ENCODE measurements around the gene RNF167. TPM values are rescaled to one million over a fixed set of nuclear protein-coding genes. Genes with fewer than 3 reads are reported as not detected.
A peak's percentile ranks its signal among the peaks of the same experiment; 100 is the strongest.

RNF167 gene
- total and polyA plus RNA-seq, 4 donors = 15.9 to 72.6 (median 24.4) TPM

- H3K9me3 ChIP-seq (ENCODE audit: control insufficient read depth in 4 of 4, low read length in 3 of 4) = no peaks in the 10 kb centered on the region
- H3K9ac ChIP-seq (ENCODE audit: low read depth in 1 of 2, low read length in 2 of 2) = peak within 1 kb of the TSS; percentile 62 to 87
- TF ChIP-seq HNF4G (IDR thresholded peaks at IDR 0.05) = no peak
- TF ChIP-seq RXRA (IDR thresholded peaks at IDR 0.05) = peak; percentile 55 to 65
- TF ChIP-seq HNF4A (conservative IDR thresholded peaks at IDR 0.05) = peak in 1 of 2 donors; percentile 37
- peak in 1 of 2 donors; percentile 39 for TF ChIP-seq RAD21 (IDR thresholded peaks at IDR 0.05)
- TF ChIP-seq SP1 (IDR thresholded peaks at IDR 0.05) = peak; percentile 36
- peak; percentile 38 for TF ChIP-seq CTCF (IDR thresholded peaks at IDR 0.05; ENCODE audit: low read depth, low read length, missing input control)
- TF ChIP-seq YY1 (IDR thresholded peaks at IDR 0.05) = peak; percentile 70
- no peak for TF ChIP-seq FOXA2 (IDR thresholded peaks at IDR 0.05)
- no peak for TF ChIP-seq TAF1 (conservative IDR thresholded peaks at IDR 0.05)
- H3K27ac ChIP-seq (ENCODE audit: low read depth in 1 of 2, low read length in 2 of 2) = peak within 1 kb of the TSS; percentile 76 to 81
- H3K27me3 ChIP-seq (ENCODE audit: control insufficient read depth in 4 of 4, insufficient read depth in 4 of 4, low read length in 3 of 4) = no peaks in the 10 kb centered on the region
- H3K4me1 ChIP-seq (ENCODE audit: control insufficient read depth in 4 of 4, insufficient read depth in 4 of 4, low read length in 3 of 4) = peaks cover 10 to 21% (median 15%) of the 10 kb centered on the region in 4 donors
- H3K36me3 ChIP-seq (ENCODE audit: control insufficient read depth in 4 of 4, insufficient read depth in 3 of 4, low read depth in 1 of 4, low read length in 3 of 4) = peaks cover 2 to 10% (median 6%) of the 10 kb centered on the region in 4 donors
- peak; percentile 87 for DNase-seq (ENCODE audit: low spot score)
- WGBS = 1% methylated on average over 78 of the region's 78 CpGs
- peak within 1 kb of the TSS; percentile 18 to 84 (median 78) for H3K4me3 ChIP-seq (ENCODE audit: low read depth in 1 of 3, low read length in 3 of 3)
Observed at GRCh38 chr17:4986951-4987766, 47.1 kb downstream of the RNF167 start, which contains the start of gene CAMTA2. CAMTA2 (minus strand) TSS chr17:4987675; CDS start chr17:4986222, 1,453 bp downstream.

GRCh38 chr17:4987767-4988567, 47.9 kb downstream of the RNF167 start:
- no peak for DNase-seq (ENCODE audit: low spot score)
- TF ChIP-seq SP1 (IDR thresholded peaks at IDR 0.05) (no peak), RAD21 (IDR thresholded peaks at IDR 0.05) (no peak), HNF4A (conservative IDR thresholded peaks at IDR 0.05) (no peak), NR2F2 (IDR thresholded peaks at IDR 0.05) (peak; percentile 81)
- Histone ChIP-seq H3K36me3 (ENCODE audit: control insufficient read depth in 4 of 4, insufficient read depth in 3 of 4, low read depth in 1 of 4, low read length in 3 of 4) (peaks cover 0 to 2% (median 2%) of the 10 kb centered on the region in 4 donors), H3K4me1 (ENCODE audit: control insufficient read depth in 4 of 4, insufficient read depth in 4 of 4, low read length in 3 of 4) (peaks cover 10 to 21% (median 15%) of the 10 kb centered on the region in 4 donors), H3K9ac (ENCODE audit: low read depth in 1 of 2, low read length in 2 of 2) (peak overlapping the region in 1 of 2 donors; percentile 62), H3K27me3 (ENCODE audit: control insufficient read depth in 4 of 4, insufficient read depth in 4 of 4, low read length in 3 of 4) (no peaks in the 10 kb centered on the region), H3K27ac (ENCODE audit: low read depth in 1 of 2, low read length in 2 of 2) (peak overlapping the region; percentile 76 to 81), H3K4me3 (ENCODE audit: low read depth in 1 of 3, low read length in 3 of 3) (peak overlapping the region; percentile 18 to 84 (median 78)), H3K9me3 (ENCODE audit: control insufficient read depth in 4 of 4, low read length in 3 of 4) (no peaks in the 10 kb centered on the region)
- 19% methylated on average over 30 of the region's 30 CpGs for WGBS

- no peaks in the 10 kb centered on the region for H3K27me3 ChIP-seq (ENCODE audit: control insufficient read depth in 4 of 4, insufficient read depth in 4 of 4, low read length in 3 of 4)
- no peak overlapping the region for H3K27ac ChIP-seq (ENCODE audit: low read depth in 1 of 2, low read length in 2 of 2)
- no peak overlapping the region for H3K9ac ChIP-seq (ENCODE audit: low read depth in 1 of 2, low read length in 2 of 2)
- no peak overlapping the region for H3K4me3 ChIP-seq (ENCODE audit: low read depth in 1 of 3, low read length in 3 of 3)
- H3K9me3 ChIP-seq (ENCODE audit: control insufficient read depth in 4 of 4, low read length in 3 of 4) = no peaks in the 10 kb centered on the region
- 96% methylated on average over 6 of the region's 6 CpGs for WGBS
- DNase-seq (ENCODE audit: low spot score) = no peak
- H3K36me3 ChIP-seq (ENCODE audit: control insufficient read depth in 4 of 4, insufficient read depth in 3 of 4, low read depth in 1 of 4, low read length in 3 of 4) = no peaks in the 10 kb centered on the region
- H3K4me1 ChIP-seq (ENCODE audit: control insufficient read depth in 4 of 4, insufficient read depth in 4 of 4, low read length in 3 of 4) = peaks cover 3 to 16% (median 11%) of the 10 kb centered on the region in 4 donors
- TF ChIP-seq YY1 (IDR thresholded peaks at IDR 0.05) (no peak), ATF3 (IDR thresholded peaks at IDR 0.05) (no peak), FOXA1 (IDR thresholded peaks at IDR 0.05) (no peak), MAX (IDR thresholded peaks at IDR 0.05) (no peak), REST (IDR thresholded peaks at IDR 0.05) (no peak), RXRA (IDR thresholded peaks at IDR 0.05) (no peak), FOXA2 (IDR thresholded peaks at IDR 0.05) (no peak), CTCF (IDR thresholded peaks at IDR 0.05; ENCODE audit: low read depth, low read length, missing input control) (no peak), GABPA (IDR thresholded peaks at IDR 0.05 in 1 of 2, conservative IDR thresholded peaks at IDR 0.05 in 1 of 2) (no peak), TAF1 (conservative IDR thresholded peaks at IDR 0.05) (no peak), EGR1 (IDR thresholded peaks at IDR 0.05; ENCODE audit: low read depth in 2 of 2) (no peak)
Observed at GRCh38 chr17:4994081-4994595, 54.1 kb downstream of the RNF167 start.

Measured in liver (tissue), 9 donors.